HG02588 (cell line): Measurements from ENCODE around the gene MYO1D.

Experiments used
- ATAC-seq: cut with Tn5 transposase; IDR thresholded peaks from one replicate; pipeline ENCODE4 v1.9.1; 2021; ENCODE audit warnings: mild to moderate bottlenecking, moderate library complexity; ENCODE audit not compliant: unreplicated experiment

Gene MYO1D

GRCh38 chr17:32444301-32445073 lies 432.4 kb downstream of the MYO1D start, which contains the start of gene PSMD11:
PSMD11 (plus strand) TSS chr17:32444510; CDS start chr17:32444524, 14 bp downstream.
- peak; percentile 91 for ATAC-seq

- ATAC-seq: no peak
Measured at GRCh38 chr17:32443827-32444300, 433.1 kb downstream of the MYO1D start.
